ENCODE measurements around the gene ADAMTS2.
"Not testable (repeated sequence)": the region's sequence is repeated elsewhere in the genome, so short reads cannot be mapped to it uniquely, and the experiment has no call there.

ADAMTS2 gene

GRCh38 chr5:179225387-179225786 is 119.9 kb downstream of the ADAMTS2 start:
- no peak for DNase-seq

- DNase-seq: no peak
Measured at GRCh38 chr5:179224741-179225140, 120.5 kb downstream of the ADAMTS2 start.

GRCh38 chr5:179223961-179224360 is 121.3 kb downstream of the ADAMTS2 start:
- DNase-seq: no peak

- DNase-seq: no peak
Measured at GRCh38 chr5:179223528-179223927, 121.7 kb downstream of the ADAMTS2 start.

- no peak for DNase-seq
Measured at GRCh38 chr5:179222246-179223017, 122.8 kb downstream of the ADAMTS2 start.

- DNase-seq: no peak
Measured at GRCh38 chr5:179221877-179222220, 123.4 kb downstream of the ADAMTS2 start.

GRCh38 chr5:179221196-179221876 is 123.9 kb downstream of the ADAMTS2 start:
- no peak for DNase-seq

- DNase-seq: no peak
Measured at GRCh38 chr5:179220716-179221115, 124.5 kb downstream of the ADAMTS2 start.

- no peak for DNase-seq
Measured at GRCh38 chr5:179219661-179220620, 125.3 kb downstream of the ADAMTS2 start.

- no peak for DNase-seq
Measured at GRCh38 chr5:179218943-179219330, 126.3 kb downstream of the ADAMTS2 start.

- no peak for DNase-seq
Measured at GRCh38 chr5:179217956-179218942, 127.0 kb downstream of the ADAMTS2 start.

- no peak for DNase-seq
Measured at GRCh38 chr5:179217356-179217755, 127.9 kb downstream of the ADAMTS2 start.

- not testable (repeated sequence) for DNase-seq
Measured at GRCh38 chr5:179216381-179216780, 128.9 kb downstream of the ADAMTS2 start.

GRCh38 chr5:179215576-179215975 is 129.7 kb downstream of the ADAMTS2 start:
- DNase-seq: no peak

GRCh38 chr5:179214678-179215077 is 130.6 kb downstream of the ADAMTS2 start:
- DNase-seq: no peak

- DNase-seq: no peak
Measured at GRCh38 chr5:179212870-179213269, 132.4 kb downstream of the ADAMTS2 start.

- no peak for DNase-seq
Measured at GRCh38 chr5:179211631-179212030, 133.6 kb downstream of the ADAMTS2 start.

GRCh38 chr5:179211068-179211467 is 134.2 kb downstream of the ADAMTS2 start:
- no peak for DNase-seq

- no peak for DNase-seq
Measured at GRCh38 chr5:179210478-179210877, 134.8 kb downstream of the ADAMTS2 start.

- DNase-seq: no peak
Measured at GRCh38 chr5:179209359-179210150, 135.7 kb downstream of the ADAMTS2 start.

GRCh38 chr5:179208706-179209358 is 136.4 kb downstream of the ADAMTS2 start:
- no peak for DNase-seq

Measured in CD4-positive, alpha-beta T cell treated with Interleukin-17A for 4 hours (primary cell).